Embryonic facial prominence (tissue), 1 donor: ENCODE measurements around the gene UBE3B.
"Not testable (repeated sequence)": the region's sequence is repeated elsewhere in the genome, so short reads cannot be mapped to it uniquely, and the experiment has no call there.

Source experiments
- DNase-seq: peaks from one replicate; pipeline ENCODE4 v3.0.0-alpha.2; 2016; ENCODE audit errors: extremely low spot score

The UBE3B gene

GRCh38 chr12:109473526-109474270, 3.7 kb upstream of the UBE3B start:
- not testable (repeated sequence) for DNase-seq

GRCh38 chr12:109475121-109475520, 2.3 kb upstream of the UBE3B start:
- no peak for DNase-seq

GRCh38 chr12:109475993-109476806, 1.2 kb upstream of the UBE3B start:
- no peak for DNase-seq

GRCh38 chr12:109476807-109477184, 638 bp upstream of the UBE3B start:
- DNase-seq: no peak

DNA sequence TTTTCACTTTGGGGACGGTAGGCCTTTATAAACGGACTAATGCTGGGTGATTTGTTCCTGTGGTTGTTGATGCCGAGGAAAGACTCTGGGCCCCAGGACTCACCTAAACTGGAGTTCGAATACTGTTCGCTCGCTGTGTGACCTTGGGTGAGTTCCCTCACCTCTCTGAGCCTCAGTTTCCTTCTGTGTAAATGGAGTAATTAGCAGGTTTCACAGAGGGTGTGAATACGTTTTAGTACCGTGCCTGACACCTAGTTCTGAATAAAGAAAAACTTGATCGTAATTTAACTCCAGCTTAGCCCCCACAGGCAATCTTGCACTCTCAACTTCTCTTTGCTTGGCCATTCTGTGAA, 505 bp downstream of the UBE3B start:
- DNase-seq: no peak

DNA sequence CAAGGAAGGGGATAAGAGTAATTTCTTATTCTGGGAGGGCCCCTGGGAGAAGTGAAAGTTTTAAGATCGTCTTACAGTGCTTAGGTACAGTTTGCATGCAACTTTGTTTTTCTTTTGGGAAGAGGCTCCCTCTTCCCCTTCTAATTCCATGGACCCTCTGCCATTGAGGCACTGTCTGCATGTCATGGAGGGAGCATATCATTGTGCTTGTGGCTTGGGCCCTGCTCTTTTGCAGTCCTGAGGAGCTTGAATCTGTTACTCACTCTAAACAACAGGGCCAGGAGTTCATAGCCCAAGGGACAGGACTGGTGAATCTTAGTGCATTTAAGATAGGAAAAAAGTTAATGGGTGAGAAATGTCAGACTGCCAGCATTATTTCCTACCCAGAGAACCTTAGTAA, 2.3 kb downstream of the UBE3B start:
- DNase-seq: no peak

DNA sequence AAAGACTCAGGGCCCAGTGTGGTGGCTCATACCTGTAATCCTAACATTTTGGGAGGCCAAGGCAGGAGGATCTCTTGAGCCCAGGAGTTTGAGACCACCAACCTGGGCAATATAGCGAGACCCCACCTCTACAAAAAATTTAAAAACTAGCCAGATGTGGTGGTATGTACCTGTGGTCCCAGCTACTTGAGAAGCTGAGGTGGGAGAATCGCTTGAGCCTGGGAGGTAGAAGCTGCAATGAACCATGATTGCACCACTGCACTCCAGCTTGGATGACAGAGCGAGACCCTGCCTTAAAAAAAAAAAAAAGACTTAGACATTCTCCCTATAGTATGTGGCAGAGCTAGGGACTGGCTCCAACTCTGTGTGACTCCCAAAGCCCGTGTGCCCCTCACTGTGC, 2.9 kb downstream of the UBE3B start:
- DNase-seq: no peak

DNA sequence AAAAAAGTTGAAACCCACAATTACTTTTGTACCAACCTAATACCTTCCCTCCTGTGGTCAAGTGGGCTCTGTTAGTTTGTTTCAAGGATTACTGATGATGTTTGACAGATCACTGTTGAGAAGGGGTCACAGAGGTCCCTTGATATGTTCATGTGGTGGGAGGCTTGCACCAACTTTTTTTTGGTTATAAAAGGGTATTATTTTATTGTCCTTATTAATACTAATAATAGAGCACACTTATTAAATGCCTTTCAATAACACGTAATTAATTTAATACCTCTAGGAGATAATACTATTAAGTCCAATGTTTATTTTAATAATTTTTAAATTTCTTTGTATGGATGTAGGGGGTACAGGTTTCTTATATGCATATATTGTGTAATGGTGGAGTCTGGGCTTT, 4.4 kb downstream of the UBE3B start:
- no peak for DNase-seq

DNA sequence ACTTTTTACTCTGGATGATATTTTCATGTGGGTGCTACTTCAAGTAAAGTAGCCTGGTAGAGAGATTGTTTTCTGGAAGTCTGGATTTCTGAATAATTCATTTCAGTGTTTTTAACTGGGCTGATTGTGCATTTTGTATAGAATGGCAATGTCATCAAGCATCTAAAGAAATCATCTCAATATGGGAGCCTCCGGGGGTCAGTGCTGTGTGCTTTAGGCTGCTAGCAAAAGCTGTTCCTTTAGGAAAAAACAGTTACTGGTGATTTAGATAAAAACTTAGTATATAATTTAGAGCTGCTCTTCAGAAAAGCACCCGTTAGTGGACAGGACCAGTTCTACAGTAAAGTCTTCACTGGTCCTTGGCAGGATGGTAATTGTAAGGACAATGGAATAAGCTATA, 5.1 kb downstream of the UBE3B start:
- no peak for DNase-seq

GRCh38 chr12:109482894-109483293, 5.5 kb downstream of the UBE3B start:
- no peak for DNase-seq

- DNase-seq: no peak
These were observed 5.9 kb downstream of the UBE3B start for GRCh38 chr12:109483346-109483745.

- DNase-seq: no peak
These were observed 7.8 kb downstream of the UBE3B start for GRCh38 chr12:109485201-109485600.

GRCh38 chr12:109487181-109488050, 10.0 kb downstream of the UBE3B start:
- DNase-seq: no peak

DNA sequence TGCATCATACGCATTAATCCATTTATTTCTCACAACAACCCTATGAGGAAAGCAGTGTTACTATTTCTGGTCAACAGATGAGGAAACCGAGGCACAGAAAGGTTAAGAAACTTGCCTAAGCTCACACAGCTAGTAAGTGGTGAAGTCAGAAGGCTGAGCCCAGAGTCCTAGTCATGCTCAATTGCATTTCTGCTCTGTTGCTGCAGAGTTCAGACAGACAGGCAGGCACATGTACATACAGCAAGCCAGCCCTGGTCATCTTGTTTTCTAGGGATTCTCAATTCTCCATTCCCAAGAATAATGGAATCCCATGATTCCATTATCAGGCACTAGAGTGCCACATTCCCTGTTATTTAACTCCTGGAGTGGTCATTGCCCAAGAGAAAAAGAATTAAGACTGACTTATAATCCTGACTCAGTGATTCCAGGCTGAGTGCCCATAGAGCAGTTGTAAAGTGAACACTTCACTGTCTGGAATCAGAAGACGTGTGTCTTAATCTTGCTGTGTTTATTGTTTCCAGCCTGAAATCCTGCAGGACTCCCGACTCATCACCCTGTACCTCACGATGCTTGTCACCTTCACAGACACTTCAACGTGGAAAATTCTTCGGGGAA, 10.7 kb downstream of the UBE3B start:
- no peak for DNase-seq

DNA sequence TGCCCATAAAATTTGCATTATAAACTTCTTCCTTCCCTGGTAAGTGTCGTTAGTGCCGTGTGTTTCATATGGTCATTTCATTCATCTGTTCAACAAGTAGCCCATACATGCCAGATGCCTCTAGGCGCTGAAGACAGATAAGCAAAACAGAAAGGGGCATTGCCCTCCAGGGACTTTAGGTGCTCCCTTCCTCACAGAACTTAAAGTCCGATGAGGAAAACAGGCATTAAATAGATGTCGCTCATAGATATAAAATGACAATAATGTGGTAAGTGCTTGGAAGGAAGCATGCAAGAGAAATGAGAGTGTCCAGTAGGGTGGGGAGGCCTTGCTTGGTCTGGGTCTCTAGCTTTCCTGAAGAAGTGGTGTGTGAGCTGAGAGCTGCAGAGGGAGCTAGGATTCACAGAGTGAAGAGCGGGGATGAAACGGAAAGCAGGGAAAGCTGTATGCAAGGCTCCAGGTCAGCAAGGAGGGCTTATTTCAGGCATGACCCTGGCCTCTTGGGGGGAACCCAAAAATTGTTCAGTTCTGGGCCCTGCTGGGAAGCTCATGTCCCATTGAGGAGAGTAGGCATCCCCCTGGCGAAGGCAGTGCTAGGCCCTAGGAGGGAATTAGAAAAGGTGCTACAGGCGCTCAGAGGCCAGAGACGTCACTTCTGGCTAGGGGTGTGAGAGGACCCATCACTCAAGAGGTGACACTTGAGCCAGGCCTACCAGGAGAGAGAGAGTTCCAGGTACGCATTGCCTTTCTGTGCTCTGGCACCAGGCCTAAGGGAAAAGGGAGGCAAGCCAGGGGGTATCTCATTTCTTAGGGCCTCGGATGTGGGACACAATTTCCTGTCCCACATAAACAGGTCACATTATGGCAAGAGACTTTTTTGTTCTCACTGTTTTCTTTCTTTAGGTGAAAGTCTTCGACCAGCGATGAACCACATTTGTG, 11.9 kb downstream of the UBE3B start:
- no peak for DNase-seq

DNA sequence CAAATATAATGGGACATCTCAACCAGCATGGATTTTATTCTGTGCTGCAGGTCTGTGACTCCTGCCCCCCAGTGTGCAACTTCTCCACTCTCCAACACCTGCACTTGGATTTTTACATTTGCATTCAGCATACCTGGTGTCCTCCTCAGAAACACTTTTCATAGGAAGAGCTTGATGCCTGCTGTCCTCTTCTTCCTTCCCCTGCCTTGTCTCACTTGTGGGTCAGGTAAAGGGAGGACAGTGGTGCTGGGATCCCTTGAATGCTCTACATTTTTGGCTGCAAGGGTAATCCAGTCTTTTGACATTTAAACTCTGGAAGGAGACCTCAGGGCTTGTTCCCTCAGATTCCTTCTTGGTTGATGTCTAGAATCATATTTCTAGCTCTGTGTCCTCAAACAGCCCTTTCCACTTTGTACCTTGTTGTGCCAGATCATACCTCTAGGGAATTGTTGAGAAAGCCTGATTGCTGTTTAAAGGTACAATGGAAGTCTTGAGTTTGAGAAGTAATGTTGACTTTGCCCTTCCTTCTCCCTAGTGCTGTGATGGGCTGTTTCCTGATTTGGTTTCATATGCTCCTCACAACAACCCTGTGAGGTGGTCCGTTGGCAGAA, 12.6 kb downstream of the UBE3B start:
- no peak for DNase-seq

- no peak for DNase-seq
These were observed 14.2 kb downstream of the UBE3B start for GRCh38 chr12:109491671-109492070.

DNA sequence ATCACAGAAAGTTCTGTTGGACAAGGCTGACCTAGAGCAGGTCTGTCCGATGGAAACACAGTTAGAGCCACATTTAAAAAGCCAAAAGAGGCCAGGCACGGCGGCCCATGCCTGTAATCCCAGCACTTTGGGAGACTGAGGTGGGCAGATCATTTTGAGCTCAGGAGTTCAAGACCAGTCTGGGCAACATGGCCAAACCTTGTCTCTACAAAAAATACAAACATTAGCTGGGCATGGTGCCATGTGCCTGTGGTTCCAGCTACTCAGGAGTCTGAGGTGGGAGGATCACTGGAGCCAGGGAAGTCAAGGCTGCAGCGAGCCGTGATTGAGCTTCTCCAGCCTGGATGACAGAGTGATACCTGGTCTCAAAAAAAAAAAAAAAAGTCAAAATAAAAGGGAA, 14.9 kb downstream of the UBE3B start:
- DNase-seq: no peak

DNA sequence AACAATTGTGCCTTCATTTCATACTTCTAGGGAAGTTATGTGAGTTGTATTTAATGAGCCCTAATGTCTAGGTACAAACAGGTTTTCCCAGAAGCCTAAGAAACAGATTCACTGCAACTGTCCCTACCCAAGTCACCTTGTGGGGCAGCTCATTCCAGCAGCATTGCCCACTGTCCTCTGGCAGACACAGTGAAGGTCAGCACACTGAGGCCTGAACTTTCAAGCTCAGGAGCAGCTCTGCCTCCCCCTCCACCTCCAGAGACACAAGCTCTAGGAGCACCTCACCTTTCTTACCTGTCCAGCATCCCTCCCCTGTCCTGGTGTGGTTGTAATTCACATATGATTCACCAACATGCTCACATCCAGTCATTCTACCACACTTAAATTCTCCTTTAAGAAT, 15.7 kb downstream of the UBE3B start:
- DNase-seq: no peak

GRCh38 chr12:109493938-109494337, 16.5 kb downstream of the UBE3B start:
- no peak for DNase-seq
